PC-9 (cell line): ENCODE measurements around the gene ADRA1B. TPM values are rescaled to one million over a fixed set of nuclear protein-coding genes. Genes with fewer than 3 reads are reported as not detected.

ENCODE experiments used
- BruUV-seq: library from RNA; stranded (reverse); fragments of 400-500 nt; replicated peaks from 2 replicates; lab custom pipeline; 2021; lab: Mats Ljungman, UMichigan
- CTCF ChIA-PET: fragments of 300-600 bp; sonication (Branson Sonifier 250); formaldehyde crosslinking; loops from one replicate; lab custom pipeline; 2022; ENCODE audit warnings: antibody characterized with exemption; lab: Charles Lee
- POLR2A ChIA-PET: fragments of 300-600 bp; sonication (Branson Sonifier 250); formaldehyde crosslinking; loops from one replicate; lab custom pipeline; 2022; ENCODE audit warnings: antibody characterized with exemption; ENCODE audit not compliant: unreplicated experiment; lab: Charles Lee
- DNase-seq, 2 experiments: peaks; one replicate each; pipeline versions ENCODE4 v3.0.0 to v3.0.0-alpha.2; 2015 to 2022; ENCODE audit warnings: mixed read lengths in 1 of 2
- H2AFZ ChIP-seq: fragments of 200-600 bp; sonication (generic); 2 replicates; pipeline ENCODE4 v1.8.1; 2017; ENCODE audit warnings: antibody characterized with exemption
- H3F3A ChIP-seq: fragments of 200-600 bp; sonication (generic); 2 replicates; pipeline ENCODE4 v1.8.1; 2017; ENCODE audit warnings: antibody characterized with exemption, mild to moderate bottlenecking, low read depth; ENCODE audit not compliant: insufficient read depth
- H3K27ac ChIP-seq: fragments of 200-600 bp; sonication (generic); 2 replicates; pipeline ENCODE4 v1.6.1; 2016; ENCODE audit warnings: mixed run types
- H3K27me3 ChIP-seq: fragments of 200-600 bp; sonication (generic); 2 replicates; pipeline ENCODE4 v1.6.1; 2016; ENCODE audit warnings: low read depth, mixed run types; ENCODE audit not compliant: insufficient read depth
- H3K36me3 ChIP-seq: fragments of 200-600 bp; sonication (generic); 2 replicates; pipeline ENCODE4 v1.6.1; 2016; ENCODE audit warnings: low read depth, mixed run types
- H3K4me1 ChIP-seq: fragments of 200-600 bp; sonication (generic); replicated peaks from 2 replicates; pipeline ENCODE4 v1.6.1; 2016; ENCODE audit warnings: mixed run types; ENCODE audit not compliant: insufficient read depth
- H3K4me2 ChIP-seq: fragments of 200-600 bp; sonication (generic); 2 replicates; pipeline ENCODE4 v1.6.1; 2017; ENCODE audit warnings: mixed run types
- H3K4me3 ChIP-seq: fragments of 200-600 bp; sonication (generic); 2 replicates; pipeline ENCODE4 v1.6.1; 2016; ENCODE audit warnings: mixed run types
- H3K79me2 ChIP-seq: fragments of 200-600 bp; sonication (generic); 2 replicates; pipeline ENCODE4 v1.6.1; 2017; ENCODE audit warnings: low read depth, mixed run types
- H3K9me2 ChIP-seq: fragments of 200-600 bp; sonication (generic); 2 replicates; pipeline ENCODE4 v1.8.1; 2017; ENCODE audit warnings: mild to moderate bottlenecking; ENCODE audit not compliant: insufficient read depth
- H3K9me3 ChIP-seq: fragments of 200-600 bp; sonication (generic); 2 replicates; pipeline ENCODE4 v1.8.1; 2016; ENCODE audit warnings: low read depth; ENCODE audit not compliant: insufficient read depth
- H4K20me1 ChIP-seq: fragments of 200-600 bp; sonication (generic); 2 replicates; pipeline ENCODE4 v1.8.1; 2017; ENCODE audit not compliant: insufficient read depth
- EZH2 ChIP-seq: fragments of 200-600 bp; sonication (generic); IDR thresholded peaks from 2 replicates; pipeline ENCODE4 v1.8.0; 2017; ENCODE audit warnings: antibody characterized with exemption, low read depth
- intact Hi-C: fragments of 100-400 bp; cut with micrococcal nuclease; formaldehyde crosslinking; loops from one replicate; pipeline ENCODE4 v1.10.0; 2022; ENCODE audit not compliant: unreplicated experiment
- total RNA-seq: library from RNA; stranded (reverse); gene quantifications from 2 replicates; pipeline ENCODE4 v1.2.3, GENCODE V29; 2021
- TF ChIP-seq, protein P1 (sequence below): fragments of 200-600 bp; sonication (generic); conservative IDR thresholded peaks from 2 replicates; pipeline ENCODE4 v1.6.1; 2017; ENCODE audit warnings: mixed run types, antibody characterized with exemption, mild to moderate bottlenecking, moderate library complexity

ADRA1B gene
- total RNA-seq, 1 experiment from 2014 or later: 4.6 TPM

DNA sequence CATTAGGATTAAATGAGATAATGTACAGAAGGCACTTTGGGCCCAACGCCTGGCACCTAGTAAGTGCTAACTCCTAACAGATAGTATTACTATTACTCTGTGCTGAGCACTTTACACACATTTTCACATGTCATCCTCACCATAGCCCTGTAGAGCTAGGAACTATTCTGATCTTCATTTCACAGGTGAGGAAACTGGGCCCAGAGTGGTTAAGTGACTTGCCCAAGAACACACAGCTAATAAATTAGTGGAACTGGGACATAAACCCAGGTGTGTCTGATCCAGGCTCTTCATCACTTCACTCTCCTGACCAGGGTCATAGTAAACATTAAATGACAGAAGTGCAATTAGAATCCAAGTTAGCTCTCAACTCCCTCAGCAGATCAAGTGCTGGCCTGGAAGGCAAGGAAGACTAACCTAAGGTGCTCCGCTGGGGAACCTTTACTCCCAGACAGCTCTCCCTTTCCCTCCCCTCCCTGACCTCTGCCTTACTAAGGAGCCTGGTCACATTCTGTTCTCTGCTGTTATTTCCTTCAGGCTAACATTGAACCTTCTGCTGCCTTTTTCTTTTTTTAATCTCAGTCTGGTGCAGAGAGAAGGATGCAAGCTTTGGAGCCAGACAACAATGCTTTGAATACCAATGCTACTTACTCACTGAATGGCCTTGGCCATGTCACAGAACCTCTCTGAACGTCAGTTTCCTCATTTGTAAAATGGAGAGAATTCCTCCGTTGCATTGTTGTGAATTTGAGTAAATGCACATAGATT is 4.1 kb upstream of the ADRA1B start:
- H3K27ac ChIP-seq: peak overlapping the region; percentile 100
- CTCF ChIA-PET: interaction anchor here (0.5 to 2.4 kb wide), 6 partner anchors 60 to 461 kb away, joined by 3 to 15 read pairs (median 5); no protein-coding TSS in a partner anchor
- POLR2A ChIA-PET: interaction anchor here (0.5 to 0.7 kb wide), 4 partner anchors 218 to 571 kb away, joined by 3 to 9 read pairs (median 4); partner anchors contain the start of gene SLU7

DNA sequence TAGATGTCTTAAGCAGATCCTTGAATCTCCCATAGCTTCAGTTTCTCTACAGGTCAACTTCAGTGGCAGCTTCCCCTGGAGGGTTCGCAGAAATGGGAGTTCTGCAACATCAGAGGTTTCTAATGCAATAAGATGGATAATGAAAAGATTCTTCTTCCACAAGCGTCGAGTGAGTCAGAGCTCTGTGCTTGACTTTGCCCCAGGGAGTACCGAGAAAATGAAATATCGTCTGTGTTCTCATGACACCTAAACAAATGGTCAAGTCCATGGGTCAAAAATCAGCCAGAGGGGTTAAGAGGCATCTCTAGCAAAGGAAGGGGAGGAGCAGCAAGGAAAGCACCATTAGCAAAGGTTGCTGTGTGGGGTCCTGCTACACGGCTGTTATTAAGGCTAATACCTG is 3.2 kb upstream of the ADRA1B start:
- no TSS peak for BruUV-seq
- no peaks in the 10 kb centered on the region for H3K36me3 ChIP-seq
- H3K4me3 ChIP-seq: peak overlapping the region; percentile 40; the same call in 1 of the 2 replicates
- H3F3A ChIP-seq: peaks cover 45% of the 10 kb centered on the region
- no peaks in the 10 kb centered on the region for H3K9me3 ChIP-seq
- H3K27ac ChIP-seq: peak overlapping the region; percentile 100
- TF ChIP-seq, protein P1, sequence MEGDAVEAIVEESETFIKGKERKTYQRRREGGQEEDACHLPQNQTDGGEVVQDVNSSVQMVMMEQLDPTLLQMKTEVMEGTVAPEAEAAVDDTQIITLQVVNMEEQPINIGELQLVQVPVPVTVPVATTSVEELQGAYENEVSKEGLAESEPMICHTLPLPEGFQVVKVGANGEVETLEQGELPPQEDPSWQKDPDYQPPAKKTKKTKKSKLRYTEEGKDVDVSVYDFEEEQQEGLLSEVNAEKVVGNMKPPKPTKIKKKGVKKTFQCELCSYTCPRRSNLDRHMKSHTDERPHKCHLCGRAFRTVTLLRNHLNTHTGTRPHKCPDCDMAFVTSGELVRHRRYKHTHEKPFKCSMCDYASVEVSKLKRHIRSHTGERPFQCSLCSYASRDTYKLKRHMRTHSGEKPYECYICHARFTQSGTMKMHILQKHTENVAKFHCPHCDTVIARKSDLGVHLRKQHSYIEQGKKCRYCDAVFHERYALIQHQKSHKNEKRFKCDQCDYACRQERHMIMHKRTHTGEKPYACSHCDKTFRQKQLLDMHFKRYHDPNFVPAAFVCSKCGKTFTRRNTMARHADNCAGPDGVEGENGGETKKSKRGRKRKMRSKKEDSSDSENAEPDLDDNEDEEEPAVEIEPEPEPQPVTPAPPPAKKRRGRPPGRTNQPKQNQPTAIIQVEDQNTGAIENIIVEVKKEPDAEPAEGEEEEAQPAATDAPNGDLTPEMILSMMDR: no peak
- TF ChIP-seq EZH2: no peak
- CTCF ChIA-PET: interaction anchor here (1.5 to 2.4 kb wide), 2 partner anchors 74 to 332 kb away, joined by 6 to 15 read pairs; no protein-coding TSS in a partner anchor
- peak; percentile 60 to 99 for DNase-seq
- peak overlapping the region; percentile 97 for H3K4me2 ChIP-seq
- H2AFZ ChIP-seq: no peak overlapping the region
- no peaks in the 10 kb centered on the region for H4K20me1 ChIP-seq
- no peaks in the 10 kb centered on the region for H3K9me2 ChIP-seq
- peaks cover 19% of the 10 kb centered on the region for H3K79me2 ChIP-seq
- H3K27me3 ChIP-seq: no peaks in the 10 kb centered on the region
- peaks cover 95% of the 10 kb centered on the region for H3K4me1 ChIP-seq
- POLR2A ChIA-PET: interaction anchor here (0.5 to 0.7 kb wide), 2 partner anchors 219 to 572 kb away, joined by 3 to 4 read pairs; no protein-coding TSS in a partner anchor
- intact Hi-C loops: loop anchor here (1.0 to 10.0 kb wide), 6 partner anchors 8 to 451 kb away; no protein-coding TSS in a partner anchor

More for the DNA sequence above, 4.1 kb upstream of the ADRA1B start:
- Histone ChIP-seq H3K9me3 (no peaks in the 10 kb centered on the region), H3K4me3 (peak overlapping the region; percentile 40; the same call in 1 of the 2 replicates), H3K9me2 (no peaks in the 10 kb centered on the region), H3F3A (peaks cover 45% of the 10 kb centered on the region), H3K36me3 (no peaks in the 10 kb centered on the region), H3K79me2 (peaks cover 11% of the 10 kb centered on the region), H2AFZ (no peak overlapping the region), H4K20me1 (no peaks in the 10 kb centered on the region), H3K4me1 (peaks cover 95% of the 10 kb centered on the region), H3K4me2 (peak overlapping the region; percentile 97), H3K27me3 (no peaks in the 10 kb centered on the region)
- DNase-seq: peak; percentile 77 to 97
- TF ChIP-seq EZH2: no peak
- TF ChIP-seq, protein P1: no peak
- no TSS peak for BruUV-seq
- intact Hi-C loops: loop anchor here (1.0 to 10.0 kb wide), 9 partner anchors 33 to 450 kb away; no protein-coding TSS in a partner anchor

DNA sequence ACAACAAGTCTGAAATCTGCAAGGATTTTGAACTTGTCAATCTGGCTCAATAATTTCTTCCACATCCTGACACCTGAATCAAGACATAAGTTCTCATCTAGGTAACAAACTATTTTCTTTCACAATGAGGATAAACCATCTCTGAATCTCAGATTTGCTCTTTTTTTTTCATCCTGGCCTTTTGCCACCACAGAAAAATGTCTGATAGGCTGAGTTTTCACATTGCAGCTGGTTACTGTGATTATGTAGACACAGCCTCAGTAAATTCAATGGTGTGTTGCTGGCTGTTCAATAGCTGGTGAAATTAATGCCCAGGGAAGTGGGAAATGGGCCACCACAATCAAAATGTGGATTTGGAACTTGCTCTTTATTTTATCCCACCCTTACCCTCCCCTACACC is 2.8 kb upstream of the ADRA1B start:
- POLR2A ChIA-PET: interaction anchor here (0.6 kb wide), 1 partner anchor 330 kb away, joined by 11 read pairs; no protein-coding TSS in a partner anchor
- intact Hi-C loops: loop anchor here (1.0 to 10.0 kb wide), 6 partner anchors 8 to 451 kb away; no protein-coding TSS in a partner anchor
- peak overlapping the region; percentile 97 for H3K4me2 ChIP-seq
- CTCF ChIA-PET: interaction anchor here (1.5 to 2.4 kb wide), 2 partner anchors 73 to 332 kb away, joined by 6 to 15 read pairs; no protein-coding TSS in a partner anchor
- H3K9me2 ChIP-seq: no peaks in the 10 kb centered on the region
- H3K36me3 ChIP-seq: no peaks in the 10 kb centered on the region
- no peaks in the 10 kb centered on the region for H4K20me1 ChIP-seq
- no TSS peak for BruUV-seq
- H3K4me1 ChIP-seq: peaks cover 95% of the 10 kb centered on the region
- H3F3A ChIP-seq: peaks cover 45% of the 10 kb centered on the region
- H3K27ac ChIP-seq: peak overlapping the region; percentile 100
- DNase-seq: no peak
- peak overlapping the region; percentile 17; the same call in 1 of the 2 replicates for H3K4me3 ChIP-seq
- H3K79me2 ChIP-seq: peaks cover 24% of the 10 kb centered on the region
- H3K9me3 ChIP-seq: no peaks in the 10 kb centered on the region
- no peak overlapping the region for H2AFZ ChIP-seq
- TF ChIP-seq, protein P1: no peak
- TF ChIP-seq EZH2: no peak
- no peaks in the 10 kb centered on the region for H3K27me3 ChIP-seq
